Endodermal cell (in vitro differentiated cells): ENCODE results near the gene CTU1. TPM values are rescaled to one million over a fixed set of nuclear protein-coding genes. Genes with fewer than 3 reads are reported as not detected.

Experiments
- DNase-seq: peaks from one replicate; pipeline ENCODE4 v3.0.0-alpha.2; 2017
- H3K27ac ChIP-seq: 2 replicates; pipeline ENCODE4 v1.5.1; 2013; ENCODE audit warnings: mild to moderate bottlenecking, low read depth, low read length, moderate library complexity
- H3K27me3 ChIP-seq: 2 replicates; pipeline ENCODE4 v1.6.1; 2013; ENCODE audit warnings: mild to moderate bottlenecking, low read length, moderate library complexity; ENCODE audit not compliant: insufficient read depth, control insufficient read depth, poor library complexity, severe bottlenecking
- H3K36me3 ChIP-seq: 2 replicates; pipeline ENCODE4 v1.7.0; 2013; ENCODE audit warnings: mild to moderate bottlenecking, low read length, moderate library complexity; ENCODE audit not compliant: control insufficient read depth, insufficient read depth
- H3K4me1 ChIP-seq: one replicate; pipeline ENCODE4 v1.7.0; 2013; ENCODE audit warnings: low read length; ENCODE audit not compliant: control insufficient read depth, insufficient read depth
- H3K4me3 ChIP-seq: 2 replicates; pipeline ENCODE4 v1.5.1; 2013; ENCODE audit warnings: mild to moderate bottlenecking, low read length, moderate library complexity
- H3K9ac ChIP-seq: 2 replicates; pipeline ENCODE4 v1.6.1; 2013; ENCODE audit warnings: mild to moderate bottlenecking, low read length, moderate library complexity; ENCODE audit not compliant: poor library complexity, severe bottlenecking; ENCODE audit errors: extremely low read depth
- H3K9me3 ChIP-seq: 2 replicates; pipeline ENCODE4 v1.6.1; 2013; ENCODE audit warnings: mild to moderate bottlenecking, low read length, moderate library complexity; ENCODE audit not compliant: control insufficient read depth
- H3K27ac Mint-ChIP-seq: 2 replicates; pipeline ENCODE4 v1.8.0; 2020; ENCODE audit warnings: mixed read lengths
- H3K27me3 Mint-ChIP-seq: 2 replicates; pipeline ENCODE4 v1.8.0; 2021; ENCODE audit warnings: mild to moderate bottlenecking, mixed read lengths; ENCODE audit not compliant: insufficient read depth
- H3K36me3 Mint-ChIP-seq: 2 replicates; pipeline ENCODE4 v1.8.0; 2020; ENCODE audit warnings: low read depth, mixed read lengths
- H3K4me1 Mint-ChIP-seq: 2 replicates; pipeline ENCODE4 v1.8.0; 2020; ENCODE audit warnings: mixed read lengths
- H3K4me3 Mint-ChIP-seq: 2 replicates; pipeline ENCODE4 v1.8.0; 2020; ENCODE audit warnings: mild to moderate bottlenecking, moderate library complexity, mixed read lengths
- H3K9me3 Mint-ChIP-seq: 2 replicates; pipeline ENCODE4 v1.8.0; 2020; ENCODE audit warnings: mild to moderate bottlenecking, mixed read lengths
- CTCF ChIP-seq: fragments of 200-600 bp; sonication (generic); conservative IDR thresholded peaks from 2 replicates; pipeline ENCODE4 v1.5.0; 2021; ENCODE audit warnings: antibody characterized with exemption, mild to moderate bottlenecking
- WGBS, 2 experiments: methylation state at CpG; one replicate each; pipeline versions ENCODE4 v1.1.5 to v1.1.7; 2013; ENCODE audit warnings: missing lambda C conversion rate in 2 of 2, mixed read lengths in 1 of 2; ENCODE audit not compliant: insufficient coverage in 1 of 2, insufficient read length in 1 of 2; 5-methylcytosine and 5-hydroxymethylcytosine counted together
- total RNA-seq, 2 donors: library from RNA; stranded (reverse); fragmentation: NEBNext Ultra II Directional in 1 of 2; extraction: Animal tissue kit (Norgen Biotek cat#: 25700) in 1 of 2; gene quantifications; 2 replicates in 1 of 2; 3 replicates in 1 of 2; pipeline ENCODE4 v1.2.1, GENCODE V29; 2021

Gene CTU1
- total RNA-seq, 2 donors from 2014 or later = 5.1 to 5.7 TPM

- no peak for DNase-seq
- Mint-ChIP-seq H3K27me3 (peaks cover 20% of the 10 kb centered on the region), H3K4me1 (no peaks in the 10 kb centered on the region), H3K4me3 (no peak overlapping the region), H3K27ac (no peak overlapping the region), H3K36me3 (no peaks in the 10 kb centered on the region), H3K9me3 (no peaks in the 10 kb centered on the region)
- Histone ChIP-seq H3K4me3 (no peak overlapping the region), H3K9ac (no peak overlapping the region), H3K4me1 (no peaks in the 10 kb centered on the region), H3K27ac (no peak overlapping the region), H3K9me3 (no peaks in the 10 kb centered on the region), H3K36me3 (no peaks in the 10 kb centered on the region), H3K27me3 (no peaks in the 10 kb centered on the region)
- 83 to 84% methylated on average over 4 of the region's 4 CpGs for WGBS, 2 experiments
- no peak for TF ChIP-seq CTCF
Measured at GRCh38 chr19:51083181-51083580, 25.0 kb downstream of the CTU1 start.

- Histone ChIP-seq H3K36me3 (no peaks in the 10 kb centered on the region), H3K9me3 (no peaks in the 10 kb centered on the region), H3K4me3 (no peak within 1 kb of the TSS), H3K9ac (no peak within 1 kb of the TSS), H3K27ac (no peak within 1 kb of the TSS), H3K27me3 (no peaks in the 10 kb centered on the region), H3K4me1 (no peaks in the 10 kb centered on the region)
- Mint-ChIP-seq H3K4me1 (no peaks in the 10 kb centered on the region), H3K27me3 (peaks cover 20% of the 10 kb centered on the region), H3K27ac (no peak within 1 kb of the TSS), H3K4me3 (no peak within 1 kb of the TSS), H3K36me3 (no peaks in the 10 kb centered on the region), H3K9me3 (no peaks in the 10 kb centered on the region)
- TF ChIP-seq CTCF = no peak
- DNase-seq = no peak
- 69 to 71% methylated on average over 1 to 7 of the region's 7 CpGs for WGBS, 2 experiments
Measured at GRCh38 chr19:51082611-51083010, 25.6 kb downstream of the CTU1 start, which contains the start of gene KLK14. Gene KLK14, minus strand, starts transcription at chr19:51082887. Its CDS starts 273 bp downstream, at chr19:51082614.

DNA sequence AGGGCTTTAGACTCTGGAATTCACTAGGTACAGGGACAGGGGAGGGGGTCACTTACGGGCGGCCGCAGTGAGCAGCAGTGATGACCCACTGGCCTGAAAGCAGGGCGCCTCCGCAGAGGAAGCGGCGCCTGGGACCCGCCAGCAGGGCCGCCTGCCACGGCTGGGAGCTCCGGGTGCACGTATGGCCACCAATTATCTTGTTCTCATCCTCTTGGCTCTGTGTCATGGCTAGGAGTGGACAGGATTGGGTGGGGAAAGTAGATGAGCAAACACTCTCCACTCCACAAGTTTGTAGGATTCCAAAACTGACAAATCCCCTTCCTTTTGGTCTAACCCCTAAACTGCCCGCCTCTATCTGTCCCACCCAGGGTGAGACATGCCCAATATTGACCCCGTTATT is 26.7 kb downstream of the CTU1 start:
- Mint-ChIP-seq H3K4me1 (no peaks in the 10 kb centered on the region), H3K27ac (no peak overlapping the region), H3K27me3 (peaks cover 20% of the 10 kb centered on the region), H3K4me3 (no peak overlapping the region), H3K9me3 (no peaks in the 10 kb centered on the region), H3K36me3 (no peaks in the 10 kb centered on the region)
- no peak overlapping the region for H3K27ac ChIP-seq
- H3K4me1 ChIP-seq = no peaks in the 10 kb centered on the region
- no peaks in the 10 kb centered on the region for H3K27me3 ChIP-seq
- no peak overlapping the region for H3K9ac ChIP-seq
- no peaks in the 10 kb centered on the region for H3K36me3 ChIP-seq
- 92% methylated on average over 9 to 14 of the region's 14 CpGs for WGBS, 2 experiments
- no peak for TF ChIP-seq CTCF
- DNase-seq = no peak
- H3K4me3 ChIP-seq = no peak overlapping the region
- no peaks in the 10 kb centered on the region for H3K9me3 ChIP-seq
